GM21825 (cell line): ENCODE measurements around the gene GPR78.

ENCODE experiments used
- ATAC-seq: cut with Tn5 transposase; IDR thresholded peaks from one replicate; pipeline ENCODE4 v1.9.1; 2021; ENCODE audit warnings: mild to moderate bottlenecking, moderate library complexity; ENCODE audit not compliant: unreplicated experiment

GPR78 gene

DNA sequence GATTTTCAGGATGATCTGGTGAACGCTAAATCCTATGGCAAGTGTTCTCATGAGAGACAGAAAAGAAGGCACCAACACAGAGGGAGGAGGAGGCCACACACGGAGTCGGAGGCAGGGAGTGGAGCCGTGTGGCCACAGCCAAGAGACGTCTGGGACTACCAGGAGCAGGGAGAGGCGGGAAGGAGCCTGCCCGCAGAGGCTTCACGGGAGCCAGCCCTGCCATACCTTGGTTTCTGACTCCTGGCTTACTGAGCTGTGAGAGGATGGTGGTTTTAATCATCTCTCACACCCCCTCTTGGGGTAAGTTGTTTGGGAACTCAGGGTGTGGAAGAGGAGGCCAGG lies 33.5 kb upstream of the GPR78 start:
- ATAC-seq: no peak

DNA sequence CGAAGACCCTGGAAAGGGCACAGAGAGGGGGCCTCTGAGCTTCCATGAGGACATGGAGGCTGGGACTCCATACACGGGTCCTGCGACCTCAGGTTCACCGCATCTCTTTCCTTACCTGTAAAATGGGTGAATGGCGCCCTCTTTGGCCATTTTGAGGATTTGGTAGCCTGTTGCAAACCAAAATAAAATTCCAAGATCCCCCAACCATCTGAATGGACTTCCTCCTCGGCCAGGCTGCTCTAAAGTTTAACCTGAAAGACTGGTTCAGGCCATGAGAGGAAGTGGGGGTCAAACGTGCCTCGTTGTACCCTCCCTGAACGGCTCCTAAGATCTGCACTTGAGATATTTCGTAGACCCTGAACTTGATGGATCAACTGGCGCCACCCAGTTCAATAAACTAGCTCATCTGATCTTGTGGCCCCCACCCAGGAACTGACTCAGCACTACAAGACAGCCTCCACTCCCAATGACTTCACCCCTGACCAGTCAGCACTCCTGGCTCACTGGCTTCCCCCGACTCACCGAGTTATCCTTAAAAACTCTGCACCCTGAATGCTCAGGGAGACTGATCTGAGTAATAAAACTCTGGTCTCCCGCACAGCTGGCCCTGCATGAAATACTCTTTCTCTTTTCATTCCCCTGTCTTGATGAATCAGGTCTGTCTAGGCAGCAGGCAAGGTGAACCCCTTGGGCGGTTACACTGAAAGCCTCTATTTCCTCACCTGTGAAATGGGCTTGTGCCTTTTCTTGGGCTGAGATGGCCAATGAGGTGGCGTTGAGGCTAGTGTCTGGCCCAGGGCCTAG lies 32.9 kb upstream of the GPR78 start:
- no peak for ATAC-seq

DNA sequence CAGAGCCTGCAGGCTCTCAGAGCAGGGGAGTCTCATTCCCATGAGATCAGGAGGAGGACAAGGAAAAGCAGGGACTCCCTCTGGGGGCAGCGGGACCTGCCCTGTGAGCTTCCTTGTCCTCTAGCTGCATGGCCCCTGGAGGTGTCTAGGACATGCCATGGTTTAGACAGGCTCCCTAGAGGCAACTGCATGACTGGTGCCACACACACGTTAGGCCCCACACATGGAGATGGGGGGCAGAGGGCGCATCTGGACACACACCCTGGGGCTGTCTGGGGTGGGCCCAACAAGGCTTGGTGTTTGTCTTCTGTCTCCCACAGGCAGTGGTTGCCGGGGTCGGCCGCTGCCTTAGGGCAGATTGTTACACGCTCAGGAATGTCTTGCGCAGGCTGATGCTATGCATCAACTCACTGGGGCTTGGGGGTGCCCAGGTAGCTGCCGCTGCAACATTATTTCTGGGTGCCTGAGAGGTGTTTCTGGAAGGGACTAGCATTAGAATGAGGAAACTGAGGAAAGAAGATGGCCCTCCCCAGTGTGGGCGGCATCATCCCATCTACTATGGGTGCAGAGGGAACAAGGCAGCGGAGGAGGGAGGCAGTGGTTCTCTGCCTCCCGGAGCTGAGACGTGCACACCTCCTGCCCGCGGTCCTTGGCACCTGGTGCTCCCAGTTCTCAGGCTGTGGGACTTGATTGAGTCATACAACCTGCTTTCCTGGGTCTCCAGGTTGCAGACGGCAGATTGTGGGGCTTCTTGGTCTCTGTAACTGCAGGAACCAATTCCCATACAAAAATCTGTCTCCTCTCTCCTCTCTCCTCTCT lies 32.1 kb upstream of the GPR78 start:
- ATAC-seq: no peak

DNA sequence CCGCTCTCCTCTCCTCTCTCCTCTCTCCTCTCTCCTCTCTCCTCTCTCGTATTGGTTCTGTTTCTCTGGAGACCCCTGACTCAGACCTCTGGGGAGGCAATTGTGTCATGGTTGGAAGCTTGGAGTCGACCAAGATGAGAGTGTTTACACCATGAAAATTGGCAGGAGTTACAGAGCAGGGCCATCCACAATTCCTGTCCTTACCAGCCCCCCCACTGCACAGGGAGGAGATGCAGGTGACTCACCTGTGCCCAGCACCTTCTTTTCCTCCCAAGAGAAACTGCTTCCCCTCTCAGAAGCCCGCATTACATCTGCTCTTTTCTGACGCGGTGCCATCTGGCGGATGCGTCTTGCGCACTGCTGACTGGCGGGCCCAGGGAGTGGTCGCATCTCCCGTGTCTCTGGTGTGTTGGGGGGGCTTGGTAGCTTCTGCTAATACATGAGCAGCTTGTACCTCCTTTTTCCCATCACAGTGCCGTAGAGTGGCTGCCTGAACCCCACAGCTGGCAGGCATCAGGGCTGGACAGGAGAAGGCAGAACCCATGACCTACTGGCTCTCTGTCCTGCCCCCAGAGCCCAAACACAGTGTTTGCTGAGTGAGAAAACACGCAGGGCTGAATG lies 31.4 kb upstream of the GPR78 start:
- no peak for ATAC-seq

DNA sequence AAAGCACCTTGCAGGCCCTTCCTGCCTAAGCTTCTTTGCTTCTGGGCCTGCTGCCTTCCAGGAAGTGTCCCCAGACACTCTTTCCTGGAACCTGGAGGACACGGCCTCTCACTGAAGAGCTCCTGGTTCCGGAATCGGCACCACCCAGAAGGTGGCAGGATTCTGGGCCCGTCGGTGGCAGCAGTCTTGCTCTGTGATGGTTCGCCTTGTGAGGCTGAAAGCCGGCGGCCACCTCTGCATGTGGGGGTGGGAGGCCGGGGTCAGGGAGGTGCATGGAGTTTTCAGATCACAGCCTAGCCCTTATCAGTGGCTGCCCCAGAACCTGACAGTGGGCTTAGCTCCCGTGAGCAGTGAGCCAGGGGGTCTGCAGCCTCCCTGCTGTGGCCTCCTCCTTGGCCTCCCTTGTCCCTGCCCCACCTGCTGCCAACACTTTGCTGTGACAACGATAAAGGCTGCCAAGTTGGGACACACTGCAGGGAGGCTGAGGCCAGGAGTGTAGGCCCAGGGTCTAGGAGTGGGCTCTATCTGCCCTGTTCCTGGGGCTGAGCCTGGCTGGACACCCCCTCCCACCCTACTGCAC lies 30.8 kb upstream of the GPR78 start:
- ATAC-seq: no peak

DNA sequence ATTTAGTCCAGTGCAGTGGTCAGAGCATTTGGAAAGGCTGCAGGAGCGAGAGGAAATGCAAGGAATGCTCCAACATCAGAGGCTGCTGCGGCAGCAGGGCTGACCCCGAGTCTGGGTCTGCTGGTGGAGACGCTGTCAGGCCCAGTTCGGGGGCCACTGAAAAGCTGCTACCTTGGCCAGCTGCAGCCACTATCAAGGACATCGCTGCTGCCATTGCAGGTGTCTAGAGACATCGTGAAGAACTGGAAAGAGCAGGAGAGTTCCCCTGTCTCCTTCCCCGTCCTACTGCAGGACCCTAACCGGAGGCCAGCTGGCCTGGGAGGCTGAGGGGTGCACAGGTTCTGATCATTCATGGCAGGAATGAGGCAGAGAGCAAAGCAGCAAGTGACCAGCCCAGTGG lies 29.5 kb upstream of the GPR78 start:
- no peak for ATAC-seq

DNA sequence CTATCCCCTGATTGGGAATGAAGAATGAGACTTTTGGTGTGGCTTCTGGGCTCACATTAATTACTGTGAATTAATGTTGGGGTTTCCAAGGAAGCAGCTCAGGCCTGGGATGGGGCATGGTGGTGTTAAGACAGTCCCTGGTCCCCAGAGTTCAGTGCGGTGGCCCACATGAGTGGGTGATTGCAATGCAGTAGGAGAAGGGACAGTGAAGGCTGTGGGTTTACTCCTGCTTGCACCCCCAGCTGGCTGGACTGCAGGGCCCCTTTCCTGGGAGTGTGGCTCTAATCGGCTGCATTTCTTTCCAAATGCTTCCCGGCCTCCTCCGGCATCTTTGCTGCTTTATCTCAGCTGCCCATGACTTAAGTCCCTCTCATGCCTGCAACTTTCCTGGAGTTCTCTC lies 28.2 kb upstream of the GPR78 start:
- no peak for ATAC-seq

DNA sequence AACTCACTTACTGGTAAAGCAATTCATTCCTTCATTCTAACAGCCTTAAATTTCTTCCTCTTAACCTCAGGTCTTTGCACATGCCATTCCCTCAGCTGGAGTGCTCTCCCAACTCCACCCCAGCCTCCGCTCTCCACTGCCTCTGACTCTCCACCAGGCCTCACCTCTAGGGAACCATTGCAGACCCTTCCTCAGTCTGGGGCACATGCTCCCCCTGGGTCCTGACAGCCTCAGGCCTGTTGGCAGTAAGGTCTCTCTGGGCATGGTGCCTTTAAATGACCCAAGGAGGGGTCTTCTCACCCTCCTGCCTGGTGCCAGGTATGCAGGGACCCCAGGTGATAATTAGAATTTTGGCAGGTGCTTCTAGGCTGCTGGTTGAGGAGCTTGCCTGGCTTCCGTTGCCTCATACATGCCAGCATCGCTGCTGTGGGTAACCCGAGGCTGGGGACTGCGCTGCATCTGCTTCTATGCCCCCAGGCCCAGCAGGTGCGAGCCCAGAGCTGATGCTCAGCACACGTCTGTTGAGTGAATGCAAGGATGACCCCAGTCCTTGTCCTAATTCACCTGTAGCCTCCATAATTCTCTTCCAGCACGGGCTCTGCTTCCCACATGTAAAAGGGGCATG lies 27.5 kb upstream of the GPR78 start:
- no peak for ATAC-seq

DNA sequence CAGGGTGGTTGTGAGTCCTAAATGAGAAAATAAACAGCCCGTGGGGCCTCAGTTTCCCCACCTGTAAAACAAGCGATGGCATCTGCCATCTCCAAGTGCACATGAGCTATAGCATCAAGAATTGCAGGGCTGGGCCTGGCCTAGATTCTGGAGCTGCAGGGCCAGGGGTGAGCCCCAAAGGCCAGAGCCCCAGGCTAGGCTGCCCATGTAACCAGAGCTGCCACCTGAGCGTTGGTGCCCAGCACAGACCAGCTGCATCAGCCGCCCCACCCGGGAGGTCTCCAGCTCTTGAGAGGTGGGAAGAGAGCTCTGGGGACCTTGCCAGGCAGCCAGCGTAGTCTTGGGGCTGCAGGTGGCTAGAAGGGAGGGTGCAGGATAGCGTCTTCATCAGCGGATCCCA lies 27.0 kb upstream of the GPR78 start:
- no peak for ATAC-seq

DNA sequence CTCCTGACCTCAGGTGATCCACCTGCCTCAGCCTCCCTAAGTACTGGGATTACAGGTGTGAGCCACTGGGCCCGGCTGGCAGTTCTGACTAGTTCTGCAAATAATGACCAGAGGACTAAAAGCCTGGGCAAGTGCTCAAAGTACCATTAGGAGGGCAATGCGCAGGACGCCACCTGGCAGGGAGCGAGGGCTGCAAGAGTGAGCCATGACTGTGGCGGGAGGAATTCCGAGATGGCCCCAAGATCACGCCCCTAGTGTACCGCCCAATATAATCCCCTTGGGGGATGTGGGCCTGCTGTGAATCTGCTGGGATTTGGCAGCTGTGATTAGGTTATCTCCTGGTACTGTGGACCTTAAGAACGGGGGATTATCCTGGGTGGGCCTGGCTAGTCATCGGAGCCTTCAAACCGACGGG lies 26.2 kb upstream of the GPR78 start:
- ATAC-seq: no peak

DNA sequence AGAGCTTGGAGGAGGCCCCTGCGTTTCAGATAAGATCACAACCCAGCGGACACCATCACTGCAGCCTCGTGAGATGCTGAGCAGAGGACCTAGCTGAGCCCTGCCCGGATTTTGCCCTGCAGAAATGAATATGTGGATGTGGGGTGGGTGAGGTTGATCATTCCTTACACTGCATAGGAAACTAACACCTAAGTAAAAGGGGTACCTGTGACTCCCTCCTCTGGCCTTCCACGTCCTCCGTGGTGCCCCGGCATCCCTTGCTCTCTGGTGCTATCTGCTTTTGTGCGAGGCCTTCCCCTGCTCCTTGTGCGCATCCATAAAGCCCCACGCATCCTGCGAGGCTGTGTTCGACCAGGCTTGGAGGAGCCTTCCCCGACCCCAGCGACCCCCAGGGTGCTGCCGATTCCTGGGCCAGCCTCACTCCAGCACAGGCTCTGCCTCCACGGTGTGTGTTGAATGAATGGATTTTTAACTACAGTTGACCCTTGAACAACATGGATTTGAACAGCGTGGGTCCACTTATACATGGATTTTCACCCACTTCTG lies 25.6 kb upstream of the GPR78 start:
- ATAC-seq: no peak

DNA sequence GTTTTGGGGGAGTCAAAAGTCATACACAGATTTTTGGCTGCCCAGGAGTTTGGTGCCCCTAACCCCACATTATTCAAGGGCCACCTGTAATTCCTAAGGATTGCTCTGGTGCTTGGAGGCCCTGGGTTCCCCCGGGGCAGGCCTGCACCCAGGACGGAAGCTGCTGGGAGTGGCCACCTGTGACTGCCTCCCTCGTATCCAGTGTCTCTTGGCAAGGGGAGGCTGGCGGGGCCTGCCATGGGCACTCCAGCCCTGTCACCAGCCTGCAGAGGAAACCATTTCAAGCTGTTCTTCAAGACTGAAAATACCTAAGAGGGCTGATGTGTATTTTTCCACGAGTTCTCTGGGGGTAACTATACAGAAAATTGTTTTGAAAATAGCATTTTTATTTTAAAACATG lies 24.5 kb upstream of the GPR78 start:
- ATAC-seq: no peak

DNA sequence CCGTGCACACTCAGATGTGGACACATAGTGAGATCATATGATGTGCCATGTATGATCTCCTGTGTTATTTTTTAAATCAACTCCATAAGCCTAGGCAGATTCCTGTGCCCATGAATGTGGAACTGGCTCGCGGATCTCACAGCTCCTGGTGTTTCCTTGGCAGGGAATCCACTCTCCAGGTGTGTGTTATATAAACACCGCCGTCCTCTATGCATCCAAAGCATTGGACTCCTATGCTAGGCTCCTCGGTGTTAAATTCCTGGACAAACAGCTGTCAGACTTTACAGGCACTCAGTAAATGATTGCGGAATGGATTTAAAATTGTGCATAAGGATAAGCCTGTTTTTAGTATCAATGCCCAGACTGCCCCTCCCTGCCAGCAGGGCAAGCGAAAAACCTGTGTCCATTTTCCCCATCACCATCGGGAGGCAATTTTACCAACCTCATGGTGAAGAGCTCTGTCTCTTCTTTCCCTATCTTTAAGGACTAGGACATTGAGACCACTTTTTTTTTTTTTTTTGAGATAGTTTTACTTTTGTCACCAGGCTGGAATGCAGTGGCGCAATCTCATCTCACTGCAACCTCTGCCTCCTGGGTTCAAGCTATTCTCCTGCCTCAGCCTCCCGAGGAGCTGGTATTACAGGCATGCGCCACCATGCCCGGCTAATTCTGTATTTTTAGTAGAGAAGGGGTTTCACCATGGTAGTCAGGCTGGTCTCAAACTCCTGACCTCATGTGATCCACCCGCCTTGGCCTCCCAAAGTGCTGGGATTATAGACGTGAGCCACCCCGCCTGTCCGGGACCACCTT lies 23.6 kb upstream of the GPR78 start:
- no peak for ATAC-seq

DNA sequence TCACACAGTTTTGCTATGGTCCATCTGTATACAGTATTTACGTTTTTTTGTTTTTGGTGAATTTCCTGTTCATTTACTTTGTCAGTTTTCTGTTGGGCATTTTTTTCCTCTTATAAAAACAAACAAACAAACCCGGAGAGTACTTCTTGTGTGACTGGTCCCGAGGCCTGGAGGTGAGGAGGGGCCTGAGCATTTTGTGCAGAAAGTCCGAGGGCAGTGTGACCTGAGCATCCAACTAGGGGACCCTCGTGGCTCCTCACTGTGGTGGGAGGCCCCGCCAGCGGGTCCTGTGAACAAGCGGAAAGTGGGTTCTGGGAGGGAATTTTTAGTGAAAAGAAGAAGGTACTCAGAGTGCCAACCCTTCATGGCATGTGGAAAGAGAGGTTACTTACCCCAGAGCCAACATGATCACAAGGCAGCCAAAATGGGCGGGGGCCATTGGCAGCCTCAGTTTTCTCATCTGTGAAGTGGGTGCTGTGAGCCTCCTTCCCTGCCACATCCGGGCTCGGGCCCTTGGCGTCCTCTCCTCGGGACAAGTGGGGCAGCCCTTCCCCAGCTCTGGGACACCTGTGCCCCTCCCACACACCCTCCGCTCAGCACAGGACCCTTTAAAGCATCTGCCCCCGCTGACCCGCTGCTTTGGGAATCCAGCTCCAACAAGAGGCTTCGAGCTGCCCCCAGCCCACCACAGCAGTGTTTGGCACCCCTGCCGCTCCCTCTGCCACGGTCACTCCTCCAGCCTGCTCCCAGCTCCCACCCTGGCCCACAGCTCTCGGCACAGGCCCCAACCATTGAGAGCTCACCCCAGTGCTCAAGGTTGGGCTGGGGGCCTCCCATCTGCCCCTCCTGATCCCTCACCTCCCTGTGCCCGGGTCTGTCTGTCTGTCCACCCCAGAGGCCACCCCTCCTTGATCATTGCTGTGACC lies 22.8 kb upstream of the GPR78 start:
- ATAC-seq: no peak

DNA sequence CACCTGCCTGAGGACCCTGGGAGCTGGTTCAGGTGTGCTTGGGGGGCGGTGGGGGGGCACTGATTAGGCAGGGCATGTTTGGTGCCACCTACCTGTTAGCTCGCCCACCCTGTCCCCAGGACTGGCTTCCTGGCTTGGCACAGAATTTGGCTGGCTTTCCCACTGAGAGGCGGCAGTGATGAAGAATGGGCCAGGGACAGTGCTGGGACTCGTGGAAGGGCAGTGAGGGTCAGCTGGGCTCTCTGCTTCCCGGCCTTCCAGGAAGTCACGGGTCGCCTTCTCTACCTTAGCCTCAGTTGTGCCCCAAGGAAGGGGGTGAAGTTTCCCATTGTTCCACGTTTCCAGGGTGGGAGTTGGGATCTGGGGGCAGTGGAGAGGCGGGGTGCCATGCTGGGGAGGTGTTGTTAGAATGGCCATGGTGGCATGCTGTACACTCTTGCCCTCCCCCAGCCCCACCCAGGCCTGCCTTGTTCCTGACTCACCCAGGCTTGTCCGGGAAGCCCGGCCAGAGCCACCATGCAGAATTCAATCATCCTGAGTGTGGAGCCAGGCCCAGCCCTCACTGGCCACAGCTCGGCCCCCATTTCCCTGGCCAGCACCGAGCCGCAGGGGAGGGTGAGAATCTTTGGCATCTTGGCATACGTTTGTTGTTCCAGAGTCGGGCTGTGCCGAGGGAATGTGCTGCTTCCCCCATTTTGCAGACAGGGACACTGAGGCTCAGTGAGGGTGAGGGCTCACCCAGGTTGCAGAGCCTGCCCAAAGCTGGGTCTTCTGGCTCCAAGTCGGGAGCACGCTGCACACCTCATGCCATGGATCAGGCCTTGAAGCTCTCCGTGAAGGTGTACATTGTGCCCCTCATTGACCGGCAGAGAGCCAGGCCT lies 21.9 kb upstream of the GPR78 start:
- no peak for ATAC-seq

DNA sequence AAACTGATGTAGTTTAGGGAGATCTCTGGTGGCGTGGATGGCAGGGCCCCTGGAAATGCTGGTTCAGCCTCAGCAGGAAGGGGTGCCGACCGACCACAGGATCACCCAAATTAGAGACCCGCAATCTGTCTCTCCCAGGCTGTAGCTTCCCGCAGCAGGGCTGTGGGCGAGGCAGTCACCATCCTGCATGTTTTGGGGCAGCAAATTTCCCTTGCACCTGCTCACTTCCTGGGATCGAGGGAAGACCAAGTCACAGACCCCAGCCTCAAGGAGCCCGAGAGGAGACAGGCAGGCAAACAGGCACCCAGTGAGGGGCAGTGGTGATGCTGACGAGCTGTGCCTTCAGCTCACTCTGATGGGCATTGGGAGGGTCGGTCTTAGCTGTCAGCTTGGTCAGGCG lies 21.2 kb upstream of the GPR78 start:
- ATAC-seq: no peak

DNA sequence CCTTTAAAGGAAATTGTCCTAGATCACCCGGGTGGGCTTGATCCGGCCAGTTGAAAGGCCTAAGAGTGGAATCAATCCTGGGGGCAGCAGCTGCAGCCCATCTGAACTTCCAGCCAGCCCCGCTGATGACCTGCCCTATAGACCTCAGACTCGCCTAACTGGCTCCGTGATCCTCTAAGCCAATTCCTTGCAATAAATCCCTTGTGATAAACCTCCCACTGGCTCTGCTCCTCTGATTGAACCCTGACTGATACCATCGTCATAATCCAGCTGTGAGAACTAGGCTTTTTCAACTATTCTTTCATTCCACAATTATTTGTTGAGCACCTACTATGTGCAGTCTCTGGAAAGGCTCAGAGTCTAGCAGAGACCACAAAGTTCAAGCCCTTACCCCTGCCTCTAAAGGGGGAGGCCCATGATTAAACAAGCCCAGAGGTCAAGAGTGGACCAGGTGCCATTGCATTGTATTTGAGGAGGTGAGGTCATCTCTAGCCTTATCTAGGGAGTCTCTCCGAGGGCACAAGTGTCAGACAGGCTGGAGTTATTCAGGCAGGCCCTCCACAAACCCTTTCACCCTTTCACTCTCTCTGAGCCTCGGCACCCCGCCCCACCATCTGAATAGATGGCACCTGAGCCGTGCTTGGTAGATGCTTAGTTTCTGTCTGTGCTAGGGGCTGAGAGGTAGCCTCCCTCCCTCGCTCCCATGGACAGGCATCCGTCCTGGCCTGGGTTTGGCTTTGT lies 20.5 kb upstream of the GPR78 start:
- no peak for ATAC-seq
